ENCODE measurements around the gene FKBP2. TPM values are rescaled to one million over a fixed set of nuclear protein-coding genes. Genes with fewer than 3 reads are reported as not detected.

The FKBP2 gene
- total RNA-seq, 1 experiment from 2014 or later, result 80.8 TPM

GRCh38 chr11:64249038-64249437 is 8.1 kb downstream of the FKBP2 start:
- DNase-seq (ENCODE audit: low read depth), result no peak

DNA sequence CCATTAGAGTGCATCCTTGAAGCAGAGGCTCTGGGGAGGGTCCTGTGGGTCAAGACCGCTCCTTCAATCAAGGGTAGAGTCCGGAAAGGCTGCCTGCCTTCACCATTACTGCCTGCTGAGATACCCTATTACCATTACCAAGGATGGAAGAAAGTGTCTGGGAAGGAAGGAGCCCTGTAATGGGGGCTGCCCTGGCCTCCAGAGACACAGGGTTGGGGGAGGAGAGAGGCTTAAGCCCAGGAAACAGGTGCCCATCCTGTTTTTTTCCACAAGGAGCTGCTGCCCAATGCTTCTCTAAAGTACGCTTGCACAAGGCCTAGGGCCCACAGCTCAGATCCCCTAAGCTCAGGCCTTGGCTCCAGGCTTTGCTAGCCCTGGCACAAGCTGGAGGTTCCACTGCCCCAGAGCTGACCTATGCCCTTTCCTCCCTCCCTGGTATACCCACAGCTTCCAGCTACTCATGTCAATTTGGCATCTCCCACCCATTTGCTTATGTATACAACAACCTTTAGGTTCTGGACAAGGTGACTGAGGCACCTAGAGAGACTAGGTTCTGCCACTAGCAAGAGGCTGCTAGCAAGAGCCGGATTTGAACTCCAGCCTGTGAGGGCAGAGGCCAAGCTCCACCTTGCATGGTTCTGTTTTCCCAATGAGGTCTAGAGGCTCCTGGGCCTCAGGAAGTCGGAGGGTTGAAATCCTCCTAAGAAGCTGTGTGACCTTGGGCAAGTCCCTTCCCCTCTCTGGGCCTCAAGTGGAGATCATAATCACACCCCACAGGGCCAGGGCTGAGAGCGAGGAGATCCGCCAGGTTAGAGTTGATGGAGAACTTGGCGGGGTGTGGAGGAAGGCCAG is 8.9 kb downstream of the FKBP2 start:
- no peak for DNase-seq (ENCODE audit: low read depth)

DNA sequence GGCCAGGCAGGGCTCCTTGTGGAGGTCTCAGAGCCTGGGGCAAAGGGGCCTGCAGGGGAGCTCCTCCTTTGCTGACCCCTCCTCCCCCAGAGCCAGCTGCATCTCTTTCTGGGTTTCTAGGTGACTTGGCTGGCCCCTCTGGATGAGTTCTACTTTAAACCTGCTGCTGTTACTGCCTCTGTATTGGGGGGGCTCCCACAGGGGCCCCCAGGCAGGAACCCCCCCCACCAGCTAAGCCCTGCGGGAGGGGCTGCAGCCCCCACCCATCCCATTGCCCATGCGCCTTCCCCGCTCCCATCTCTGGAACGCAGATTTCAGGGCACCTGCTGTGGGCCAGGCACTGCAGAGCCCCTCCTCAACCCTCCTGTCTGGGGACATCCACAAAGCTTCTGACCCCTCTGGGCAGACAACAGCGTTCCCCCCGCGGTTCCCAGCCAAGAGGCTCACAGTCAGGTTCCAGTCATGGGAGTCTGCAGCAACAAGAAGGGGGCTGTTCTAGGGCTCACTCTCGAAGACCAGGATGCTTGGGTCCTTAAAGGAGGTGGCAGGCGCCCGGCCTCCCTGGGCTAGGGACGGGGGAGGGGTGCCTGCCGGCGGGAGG is 9.6 kb downstream of the FKBP2 start:
- no peak for DNase-seq (ENCODE audit: low read depth)

- no peak for DNase-seq (ENCODE audit: low read depth)
Observed at GRCh38 chr11:64251016-64251752, 10.3 kb downstream of the FKBP2 start, which contains the start of gene PLCB3. TSS of gene PLCB3 (plus strand) at chr11:64251530. CDS start at chr11:64251650, 120 bp downstream.

DNA sequence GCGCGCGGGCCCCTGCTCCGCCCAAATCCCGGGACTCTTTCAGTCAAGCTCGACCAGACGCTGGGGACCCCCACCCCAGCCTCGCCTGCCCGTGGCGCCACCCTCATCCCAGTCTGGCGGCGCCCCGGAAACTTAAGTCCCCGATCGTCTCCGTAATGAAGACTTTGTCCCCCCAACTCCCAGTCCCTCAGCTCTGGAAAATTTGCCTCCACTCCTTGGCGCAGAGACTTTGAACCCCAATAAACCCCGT is 10.8 kb downstream of the FKBP2 start:
- no peak for DNase-seq (ENCODE audit: low read depth)

- no peak for DNase-seq (ENCODE audit: low read depth)
Observed at GRCh38 chr11:64252003-64252872, 11.3 kb downstream of the FKBP2 start.

DNA sequence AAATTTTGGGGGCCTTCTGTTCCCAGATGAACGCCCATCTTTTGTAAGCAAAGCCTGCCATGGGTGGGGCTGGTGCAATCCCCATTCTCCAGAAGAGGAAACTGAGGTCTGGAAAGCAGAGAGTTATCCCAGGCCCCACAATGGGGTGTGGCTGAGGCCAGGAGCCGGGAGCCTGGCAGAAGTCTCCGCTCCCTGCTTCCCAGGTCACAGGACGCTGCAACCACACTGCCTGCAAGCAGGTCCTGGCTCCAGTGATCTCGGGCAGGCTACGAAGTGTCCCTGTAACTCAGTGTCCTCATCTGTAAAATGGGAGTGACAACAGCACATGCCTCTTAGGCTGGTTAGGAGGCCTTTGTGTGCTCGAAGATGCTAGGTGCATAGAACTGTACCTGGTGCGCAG is 12.1 kb downstream of the FKBP2 start:
- no peak for DNase-seq (ENCODE audit: low read depth)

DNA sequence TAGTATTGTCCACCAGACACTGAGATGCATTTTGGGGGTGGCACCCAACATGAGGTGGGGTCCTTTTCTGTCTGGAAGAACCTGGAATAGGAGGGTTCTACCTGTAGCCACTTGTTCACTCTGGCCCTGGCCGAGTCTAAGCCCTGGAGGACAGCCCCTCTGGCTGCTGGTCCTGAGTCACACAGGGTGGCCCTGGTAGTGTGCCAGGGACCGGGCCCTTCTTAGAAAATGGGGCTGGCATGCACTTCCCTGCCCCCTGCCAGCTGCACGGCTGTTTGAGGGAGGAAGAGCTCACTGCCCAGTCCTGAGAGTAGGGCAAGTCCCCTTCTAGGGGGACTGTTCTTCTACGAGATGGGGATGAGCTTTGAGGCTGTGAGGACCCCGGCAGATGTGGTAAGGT is 12.6 kb downstream of the FKBP2 start:
- no peak for DNase-seq (ENCODE audit: low read depth)

DNA sequence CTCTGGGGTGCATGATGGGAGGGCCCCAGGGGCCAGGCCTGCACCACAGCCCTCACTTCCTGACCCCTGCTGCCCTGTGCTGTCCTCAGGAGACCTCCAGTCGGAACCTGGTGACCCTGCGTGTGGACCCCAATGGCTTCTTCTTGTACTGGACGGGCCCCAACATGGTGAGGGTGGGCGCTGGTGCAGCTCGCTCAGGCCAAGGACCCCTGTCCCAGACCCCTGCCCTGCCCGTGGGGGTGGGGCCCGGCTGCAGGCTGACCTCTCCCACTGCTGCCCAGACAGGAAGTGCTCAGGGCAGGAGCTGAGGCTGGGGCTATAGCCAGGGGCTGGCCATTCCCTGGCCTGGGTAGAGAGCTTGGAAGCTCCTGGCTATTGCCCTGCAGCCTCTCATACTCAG is 13.4 kb downstream of the FKBP2 start:
- DNase-seq (ENCODE audit: low read depth), result no peak

- no peak for DNase-seq (ENCODE audit: low read depth)
Observed at GRCh38 chr11:64255135-64256128, 14.5 kb downstream of the FKBP2 start.

DNA sequence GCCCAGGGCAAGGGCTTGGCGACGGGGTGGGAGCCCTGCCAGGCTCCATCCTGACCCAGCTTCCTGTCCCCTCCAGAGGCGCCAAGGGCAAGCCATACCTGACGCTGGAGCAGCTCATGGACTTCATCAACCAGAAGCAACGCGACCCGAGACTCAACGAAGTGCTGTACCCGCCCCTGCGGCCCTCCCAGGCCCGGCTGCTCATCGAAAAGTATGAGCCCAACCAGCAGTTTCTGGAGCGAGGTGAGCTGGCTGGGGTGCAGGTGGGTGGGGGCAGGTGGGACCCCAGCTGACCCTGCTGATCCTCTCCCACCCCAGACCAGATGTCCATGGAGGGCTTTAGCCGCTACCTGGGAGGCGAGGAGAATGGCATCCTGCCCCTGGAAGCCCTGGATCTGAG is 15.4 kb downstream of the FKBP2 start:
- DNase-seq (ENCODE audit: low read depth), result no peak

- no peak for DNase-seq (ENCODE audit: low read depth)
Observed at GRCh38 chr11:64258356-64258755, 17.5 kb downstream of the FKBP2 start.

GRCh38 chr11:64258946-64259532 is 18.1 kb downstream of the FKBP2 start:
- DNase-seq (ENCODE audit: low read depth), result no peak

DNA sequence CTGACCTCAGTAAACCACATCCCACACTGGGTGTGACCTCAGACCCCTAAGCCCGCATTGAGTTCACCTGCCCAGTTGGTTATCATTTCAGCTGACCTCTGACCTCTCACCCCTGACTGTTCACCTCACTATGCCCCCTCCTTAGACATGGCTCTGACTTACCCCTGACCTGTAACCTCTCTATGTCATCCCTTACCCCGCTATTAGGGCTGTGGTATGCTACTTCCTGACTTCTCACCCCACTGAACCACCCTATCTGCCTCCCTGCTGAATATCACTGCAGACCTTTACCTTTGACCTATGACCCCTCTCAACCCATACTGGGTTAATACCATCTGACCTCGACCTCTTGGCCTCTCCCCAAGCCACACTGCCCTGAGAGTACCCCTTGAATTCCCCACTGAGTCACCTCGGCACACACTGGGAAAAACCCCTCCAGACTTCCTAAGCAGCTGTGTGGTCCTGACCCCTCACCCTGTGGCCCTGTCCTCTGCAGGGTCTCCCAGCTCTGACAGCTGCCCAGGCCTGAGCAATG is 18.7 kb downstream of the FKBP2 start:
- peak; percentile 17 for DNase-seq (ENCODE audit: low read depth)

GRCh38 chr11:64260147-64260708 is 19.3 kb downstream of the FKBP2 start:
- no peak for DNase-seq (ENCODE audit: low read depth)

DNA sequence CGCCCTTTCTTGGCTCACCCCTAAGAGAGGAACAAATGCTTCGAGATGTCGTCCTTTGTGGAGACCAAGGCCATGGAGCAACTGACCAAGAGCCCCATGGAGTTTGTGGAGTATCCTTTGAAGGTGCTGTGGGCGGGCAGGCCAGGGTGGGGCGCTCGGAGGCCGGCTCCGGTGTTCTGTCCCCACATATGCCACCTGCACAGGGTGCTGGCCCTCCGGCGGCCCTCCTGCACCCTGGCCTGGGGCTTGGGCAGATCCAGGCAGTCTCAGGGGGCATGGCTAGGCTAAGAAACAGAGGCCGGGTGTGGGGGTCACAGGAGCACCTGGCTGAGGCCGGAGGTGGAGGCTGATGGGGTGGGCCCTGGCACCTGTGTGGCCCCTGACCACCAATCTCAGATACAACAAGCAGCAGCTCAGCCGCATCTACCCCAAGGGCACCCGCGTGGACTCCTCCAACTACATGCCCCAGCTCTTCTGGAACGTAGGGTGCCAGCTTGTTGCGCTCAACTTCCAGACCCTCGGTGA is 20.7 kb downstream of the FKBP2 start:
- DNase-seq (ENCODE audit: low read depth), result no peak

DNA sequence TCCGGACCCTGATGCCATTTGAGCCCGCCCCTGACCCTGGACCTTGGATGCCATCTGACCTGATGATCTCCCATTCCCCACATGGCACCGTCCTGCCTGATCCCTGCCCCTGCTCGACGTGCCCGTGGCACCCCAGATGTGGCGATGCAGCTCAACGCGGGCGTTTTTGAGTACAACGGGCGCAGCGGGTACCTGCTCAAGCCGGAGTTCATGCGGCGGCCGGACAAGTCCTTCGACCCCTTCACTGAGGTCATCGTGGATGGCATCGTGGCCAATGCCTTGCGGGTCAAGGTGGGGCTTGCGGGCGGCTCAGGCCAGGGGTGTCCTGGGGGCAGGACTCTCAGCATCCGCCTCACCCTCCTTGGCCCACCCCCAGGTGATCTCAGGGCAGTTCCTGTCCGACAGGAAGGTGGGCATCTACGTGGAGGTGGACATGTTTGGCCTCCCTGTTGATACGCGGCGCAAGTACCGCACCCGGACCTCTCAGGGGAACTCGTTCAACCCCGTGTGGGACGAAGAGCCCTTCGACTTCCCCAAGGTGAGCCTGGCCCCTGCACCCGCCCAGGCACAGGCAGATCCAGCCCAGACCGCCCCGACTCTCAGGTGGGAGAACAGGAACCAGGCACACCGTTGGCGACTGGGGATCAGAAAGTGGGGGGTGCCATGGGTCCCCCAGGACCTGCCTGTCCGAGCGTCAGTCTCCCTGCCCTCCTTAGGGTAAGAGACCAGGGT is 21.5 kb downstream of the FKBP2 start:
- DNase-seq (ENCODE audit: low read depth), result no peak
